Colonic mucosa (tissue), 4 donors: ENCODE measurements around the gene ZFP92. TPM values are rescaled to one million over a fixed set of nuclear protein-coding genes. Genes with fewer than 3 reads are reported as not detected.
A peak's percentile ranks its signal among the peaks of the same experiment; 100 is the strongest.

Source experiments
- DNase-seq: peaks from one replicate; pipeline ENCODE4 v3.0.0-alpha.2; 2020
- H3K27ac ChIP-seq: fragments of 200-600 bp; one replicate; pipeline ENCODE4 v1.8.0; 2021
- H3K27me3 ChIP-seq: fragments of 200-600 bp; one replicate; pipeline ENCODE4 v1.8.0; 2021
- H3K36me3 ChIP-seq: fragments of 200-600 bp; one replicate; pipeline ENCODE4 v1.8.0; 2021
- H3K4me1 ChIP-seq: fragments of 200-600 bp; one replicate; pipeline ENCODE4 v1.8.0; 2021; ENCODE audit warnings: mild to moderate bottlenecking
- H3K4me3 ChIP-seq: fragments of 200-600 bp; one replicate; pipeline ENCODE4 v1.8.0; 2021
- H3K9ac ChIP-seq, 2 donors: one replicate each; pipeline ENCODE4 v1.7.0; 2013; ENCODE audit warnings: control low read depth in 2 of 2, low read depth in 2 of 2, low read length in 2 of 2
- H3K9me3 ChIP-seq: fragments of 200-600 bp; one replicate; pipeline ENCODE4 v1.8.0; 2021
- intact Hi-C: fragments of 100-400 bp; cut with DNase I; formaldehyde crosslinking; loops from one replicate; pipeline ENCODE4 v1.14.1; 2022
- total RNA-seq, 2 donors: library from RNA; stranded (reverse); fragmentation: NEBNext Ultra II Directional in 1 of 2; extraction: Animal tissue kit (Norgen Biotek cat#: 25700) in 1 of 2; gene quantifications; one replicate each; pipeline ENCODE4 v1.2.1, GENCODE V29; 2021
- TF ChIP-seq, protein P1 (sequence below): fragments of 200-600 bp; IDR thresholded peaks from one replicate; pipeline ENCODE4 v1.8.0; 2022; ENCODE audit warnings: antibody characterized with exemption, mild to moderate bottlenecking
- donor health status: healthy.
- donor health status: DM: no; HTN: no; CAD: no.
- donor health status: DM: no; HTN: no; CAD: no.

ZFP92 gene
- under 1 TPM; 0.10 to 0.29 TPM for total RNA-seq

DNA sequence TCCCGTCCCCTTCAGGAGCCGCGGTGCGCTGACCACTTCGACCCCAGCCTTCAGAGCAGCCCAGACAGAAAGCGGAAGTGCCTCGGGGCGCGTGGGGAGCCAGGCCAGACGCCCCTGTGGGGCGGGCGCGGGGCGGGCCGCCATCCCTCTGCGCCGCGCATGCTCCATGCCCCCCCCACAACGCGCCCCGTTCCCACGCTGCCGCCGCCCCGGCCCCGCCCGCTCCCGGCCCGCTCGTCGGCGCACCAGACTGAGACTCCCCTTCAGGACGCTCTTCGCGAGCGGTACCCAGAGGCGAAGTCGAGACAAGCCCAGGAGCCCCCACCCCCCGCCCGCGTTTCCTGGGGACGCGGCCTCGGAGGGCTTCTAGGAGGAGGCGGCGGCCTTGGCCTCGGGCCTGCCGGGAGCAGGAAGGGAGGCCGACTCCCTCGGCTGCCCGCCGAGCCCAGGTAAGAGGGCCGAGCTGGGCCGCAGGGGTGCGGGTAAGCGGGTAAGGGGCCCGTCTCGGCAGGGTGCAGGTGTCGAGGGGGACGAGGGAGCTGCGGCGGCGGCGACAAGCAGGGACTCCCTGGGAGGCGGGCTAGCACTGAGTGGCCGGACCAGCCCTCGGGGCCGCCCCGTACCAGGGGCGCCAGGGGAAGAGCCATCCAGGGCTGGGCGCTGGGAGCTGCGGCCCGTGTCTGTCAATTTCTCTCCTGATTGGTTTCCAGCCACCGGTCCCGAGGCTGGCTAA is at the start of gene ZFP92:
TSS of gene ZFP92 (plus strand) at position 218 of the 733 bp plus-strand sequence. CDS start 6,851 bp downstream, outside the sequence.
- H3K27me3 ChIP-seq: peaks cover 10% of the 10 kb centered on the region
- DNase-seq: no peak

DNA sequence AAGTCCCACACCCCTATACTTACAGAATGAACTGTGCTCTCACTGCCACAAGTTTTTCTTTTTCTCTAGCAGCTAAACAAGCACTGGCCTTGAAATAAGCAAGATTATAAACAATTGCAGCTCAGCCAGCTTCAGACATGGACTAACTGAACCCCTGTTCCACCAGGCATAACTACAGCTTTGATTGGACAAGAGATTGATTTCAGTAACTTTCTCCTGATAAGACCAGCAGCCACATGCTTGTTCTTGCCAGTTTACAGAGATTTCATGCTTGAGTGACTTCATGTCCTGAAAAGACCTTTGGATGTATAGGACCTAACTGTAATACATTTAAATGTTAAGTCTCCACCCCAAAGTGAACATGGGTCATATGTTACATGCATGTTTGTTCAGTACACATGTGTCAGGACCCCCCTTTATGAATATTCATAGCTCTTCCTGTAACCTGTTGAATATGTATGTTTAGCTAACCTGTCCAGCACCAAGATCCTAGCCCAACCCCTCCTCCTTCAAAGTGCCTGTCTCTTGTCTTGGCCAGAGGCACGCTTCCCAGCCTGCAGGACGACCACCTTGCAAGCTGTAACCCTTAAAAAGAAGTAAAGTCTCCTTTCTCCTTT is 49.4 kb upstream of the ZFP92 start:
- TF ChIP-seq, protein P1, sequence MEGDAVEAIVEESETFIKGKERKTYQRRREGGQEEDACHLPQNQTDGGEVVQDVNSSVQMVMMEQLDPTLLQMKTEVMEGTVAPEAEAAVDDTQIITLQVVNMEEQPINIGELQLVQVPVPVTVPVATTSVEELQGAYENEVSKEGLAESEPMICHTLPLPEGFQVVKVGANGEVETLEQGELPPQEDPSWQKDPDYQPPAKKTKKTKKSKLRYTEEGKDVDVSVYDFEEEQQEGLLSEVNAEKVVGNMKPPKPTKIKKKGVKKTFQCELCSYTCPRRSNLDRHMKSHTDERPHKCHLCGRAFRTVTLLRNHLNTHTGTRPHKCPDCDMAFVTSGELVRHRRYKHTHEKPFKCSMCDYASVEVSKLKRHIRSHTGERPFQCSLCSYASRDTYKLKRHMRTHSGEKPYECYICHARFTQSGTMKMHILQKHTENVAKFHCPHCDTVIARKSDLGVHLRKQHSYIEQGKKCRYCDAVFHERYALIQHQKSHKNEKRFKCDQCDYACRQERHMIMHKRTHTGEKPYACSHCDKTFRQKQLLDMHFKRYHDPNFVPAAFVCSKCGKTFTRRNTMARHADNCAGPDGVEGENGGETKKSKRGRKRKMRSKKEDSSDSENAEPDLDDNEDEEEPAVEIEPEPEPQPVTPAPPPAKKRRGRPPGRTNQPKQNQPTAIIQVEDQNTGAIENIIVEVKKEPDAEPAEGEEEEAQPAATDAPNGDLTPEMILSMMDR: no peak
- Histone ChIP-seq H3K4me1 (no peaks in the 10 kb centered on the region), H3K9ac (no peak overlapping the region), H3K9me3 (no peaks in the 10 kb centered on the region), H3K4me3 (no peak overlapping the region), H3K36me3 (no peaks in the 10 kb centered on the region), H3K27me3 (no peaks in the 10 kb centered on the region), H3K27ac (no peak overlapping the region)
- intact Hi-C loops: no loop called here
- no peak for DNase-seq

More for the DNA sequence above, at the start of gene ZFP92:
- H3K4me3 ChIP-seq: peak within 1 kb of the TSS; percentile 32
- H3K9ac ChIP-seq: peak within 1 kb of the TSS in 1 of 2 donors; percentile 63
- TF ChIP-seq, protein P1: no peak
- no peaks in the 10 kb centered on the region for H3K9me3 ChIP-seq
- H3K4me1 ChIP-seq: no peaks in the 10 kb centered on the region
- no peak within 1 kb of the TSS for H3K27ac ChIP-seq
- H3K36me3 ChIP-seq: no peaks in the 10 kb centered on the region
- intact Hi-C loops: no loop called here

- TF ChIP-seq, protein P1: no peak
- no peak overlapping the region for H3K4me3 ChIP-seq
- no peak overlapping the region for H3K9ac ChIP-seq
- intact Hi-C loops: no loop called here
- no peak overlapping the region for H3K27ac ChIP-seq
- DNase-seq: no peak
- H3K9me3 ChIP-seq: no peaks in the 10 kb centered on the region
- H3K36me3 ChIP-seq: no peaks in the 10 kb centered on the region
- H3K27me3 ChIP-seq: no peaks in the 10 kb centered on the region
- H3K4me1 ChIP-seq: no peaks in the 10 kb centered on the region
These were observed 45.6 kb upstream of the ZFP92 start for GRCh38 chrX:153365670-153366069.

GRCh38 chrX:153366119-153366518 is 45.2 kb upstream of the ZFP92 start:
- Histone ChIP-seq H3K36me3 (no peaks in the 10 kb centered on the region), H3K9me3 (no peaks in the 10 kb centered on the region), H3K9ac (no peak overlapping the region), H3K4me3 (no peak overlapping the region), H3K27me3 (no peaks in the 10 kb centered on the region), H3K27ac (no peak overlapping the region), H3K4me1 (no peaks in the 10 kb centered on the region)
- no peak for DNase-seq
- TF ChIP-seq, protein P1: no peak
- intact Hi-C loops: no loop called here

DNA sequence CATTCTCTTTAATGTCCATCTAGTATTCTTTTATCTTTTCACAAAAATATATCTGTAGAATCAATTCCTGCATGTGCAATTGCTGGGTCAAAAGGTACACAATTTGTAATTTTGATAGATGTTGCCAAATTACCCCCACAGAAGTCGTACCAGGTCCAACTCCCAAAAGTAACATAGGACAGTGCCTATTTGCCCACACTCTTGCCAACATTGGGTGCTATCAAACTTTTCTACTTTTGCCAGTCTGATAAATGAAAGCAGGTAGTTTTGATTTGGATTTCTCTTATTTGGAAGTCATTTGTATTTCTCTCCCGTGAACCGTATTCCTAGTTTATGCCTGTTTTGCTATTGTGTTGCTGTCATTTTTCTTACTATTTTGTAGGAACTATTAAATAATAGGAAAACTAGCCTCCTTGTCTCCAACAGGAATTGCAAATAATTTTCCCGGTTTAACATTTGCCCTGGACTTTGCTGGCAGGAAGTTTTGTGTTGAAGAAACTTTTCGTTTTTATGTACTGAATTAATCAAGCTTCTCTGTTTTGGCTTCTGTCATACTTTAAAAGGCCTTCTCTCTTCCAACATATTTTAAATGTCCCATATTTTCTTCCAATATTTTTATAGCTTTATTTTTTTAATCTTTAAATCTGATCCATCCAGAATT is 44.3 kb upstream of the ZFP92 start:
- no peak for DNase-seq
- H3K4me1 ChIP-seq: no peaks in the 10 kb centered on the region
- no peak overlapping the region for H3K9ac ChIP-seq
- no peaks in the 10 kb centered on the region for H3K36me3 ChIP-seq
- intact Hi-C loops: no loop called here
- no peaks in the 10 kb centered on the region for H3K27me3 ChIP-seq
- TF ChIP-seq, protein P1: no peak
- no peak overlapping the region for H3K4me3 ChIP-seq
- no peak overlapping the region for H3K27ac ChIP-seq
- H3K9me3 ChIP-seq: no peaks in the 10 kb centered on the region
